Sigmoid colon (tissue), 7 donors: ENCODE data around the gene SSUH2. TPM values are rescaled to one million over a fixed set of nuclear protein-coding genes. Genes with fewer than 3 reads are reported as not detected.

Source experiments
- DNase-seq: peaks from one replicate; pipeline ENCODE4 v3.0.0-alpha.2; 2019
- H3K27ac ChIP-seq, 4 donors: fragments of 200-600 bp; sonication (generic); one replicate each; pipeline ENCODE4 v1.5.1; 2016 to 2019; ENCODE audit warnings: mild to moderate bottlenecking in 1 of 4
- H3K27me3 ChIP-seq, 3 donors: fragments of 200-600 bp; sonication (generic); one replicate each; pipeline ENCODE4 v1.5.1; 2019; ENCODE audit warnings: mild to moderate bottlenecking in 1 of 3
- H3K36me3 ChIP-seq, 4 donors: fragments of 200-600 bp; sonication (generic); one replicate each; pipeline ENCODE4 v1.5.1; 2016 to 2019
- H3K4me1 ChIP-seq, 4 donors: fragments of 200-600 bp; sonication (generic); one replicate each; pipeline ENCODE4 v1.5.1; 2017 to 2019
- H3K4me3 ChIP-seq, 4 donors: fragments of 200-600 bp; sonication (generic); one replicate each; pipeline ENCODE4 v1.5.1; 2017 to 2019; ENCODE audit warnings: mild to moderate bottlenecking in 2 of 4, moderate library complexity in 1 of 4
- H3K9me3 ChIP-seq, 4 donors: fragments of 200-600 bp in 3 of 4; sonication (generic) in 3 of 4; one replicate each; pipeline versions ENCODE4 v1.5.1 to v1.6.1; 2013 to 2019
- CTCF ChIP-seq, 4 experiments: fragments of 450-650 bp in 3 of 4; fragments of 200-600 bp in 1 of 4; IDR thresholded peaks; one replicate each; pipeline ENCODE4 v1.5.1; 2016 to 2019; ENCODE audit warnings: antibody characterized with exemption in 4 of 4, mild to moderate bottlenecking in 3 of 4, moderate library complexity in 2 of 4
- EP300 ChIP-seq, 4 donors: sonication (generic); formaldehyde crosslinking; IDR thresholded peaks; one replicate each; pipeline ENCODE4 v1.6.1; 2017; ENCODE audit warnings: antibody characterized with exemption in 4 of 4
- POLR2A ChIP-seq, 2 donors: fragments of 450-650 bp; IDR thresholded peaks; one replicate each; pipeline ENCODE4 v1.6.1; 2016; ENCODE audit warnings: antibody characterized with exemption in 2 of 2, mild to moderate bottlenecking in 2 of 2, moderate library complexity in 2 of 2
- POLR2AphosphoS5 ChIP-seq, 4 donors: sonication (generic); formaldehyde crosslinking; IDR thresholded peaks; one replicate each; pipeline ENCODE4 v1.6.1; 2017; ENCODE audit warnings: antibody characterized with exemption in 4 of 4
- whole genome bisulfite sequencing, 2 donors: extraction: QIAGEN DNeasy Blood & Tissue Kit; methylation state at CpG; one replicate each; pipeline ENCODE4 v1.1.7; 2013; 5-methylcytosine and 5-hydroxymethylcytosine counted together
- intact Hi-C: fragments of 100-400 bp; cut with DNase I; formaldehyde crosslinking; loops from one replicate; pipeline ENCODE4 v1.15.1; 2023
- polyA plus RNA-seq, 3 donors: library from polyadenylated mRNA; stranded (reverse); fragments of 200-250 nt; gene quantifications; one replicate each; pipeline ENCODE4 v1.2.3, GENCODE V29; 2013
- total RNA-seq, 4 donors: library from RNA; depleted of rRNA; stranded (reverse); fragments of >200 nt; gene quantifications; one replicate each; pipeline ENCODE4 v1.1.0, GENCODE V29; 2016
- donor health status: healthy with polysubstance abuse.
- donor health status: Bipolar disorder and iron deficiency.
- donor health status: healthy.

SSUH2 gene
- total and polyA plus RNA-seq, 7 donors = 0.16 to 4.4 (median 0.95) TPM; not detected in 2

- Histone ChIP-seq H3K4me1 (peaks cover 0 to 17% (median 12%) of the 10 kb centered on the region in 4 donors), H3K27me3 (no peaks in the 10 kb centered on the region), H3K9me3 (no peaks in the 10 kb centered on the region), H3K4me3 (no peak overlapping the region), H3K36me3 (no peaks in the 10 kb centered on the region), H3K27ac (no peak overlapping the region)
- DNase-seq = no peak
- 90 to 91% methylated on average over 16 of the region's 16 CpGs for WGBS, 2 donors
- TF ChIP-seq CTCF (IDR thresholded peaks at IDR 0.05) = no peak
- intact Hi-C loops = no loop called here
These were observed 36.4 kb downstream of the SSUH2 start for GRCh38 chr3:8608041-8608790.

GRCh38 chr3:8607234-8608040 is 37.2 kb downstream of the SSUH2 start:
- H3K36me3 ChIP-seq = no peaks in the 10 kb centered on the region
- WGBS, 2 donors = 72 to 78% methylated on average over 7 of the region's 7 CpGs

DNA sequence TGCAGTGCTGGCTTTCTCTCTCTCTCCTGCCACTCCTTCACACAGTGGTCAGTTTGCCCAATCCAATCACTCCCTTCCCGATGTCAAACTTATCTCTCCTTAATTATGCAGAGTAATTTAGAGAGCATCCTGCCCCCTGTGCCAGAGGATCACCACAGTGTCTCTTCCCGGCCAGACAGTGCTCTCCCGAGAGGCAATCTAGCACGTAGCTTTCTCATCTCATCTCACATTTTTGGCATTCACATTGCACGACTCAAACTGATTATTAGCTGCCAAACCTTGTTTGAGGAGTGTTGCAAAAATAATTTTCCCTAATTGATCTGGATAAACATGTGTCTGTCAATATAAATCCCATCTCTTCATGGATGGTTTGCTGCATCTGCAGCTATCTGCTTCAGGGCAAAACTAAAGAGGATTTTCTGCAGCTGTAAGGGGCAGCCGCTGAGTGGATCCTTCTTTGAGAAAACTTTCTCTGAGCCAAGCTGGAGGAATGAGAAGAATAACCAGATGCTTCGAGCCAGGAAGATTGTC is 37.8 kb downstream of the SSUH2 start:
- Histone ChIP-seq H3K4me1 (peaks cover 0 to 17% (median 12%) of the 10 kb centered on the region in 4 donors), H3K4me3 (no peak overlapping the region), H3K36me3 (no peaks in the 10 kb centered on the region), H3K27ac (no peak overlapping the region), H3K9me3 (no peaks in the 10 kb centered on the region), H3K27me3 (no peaks in the 10 kb centered on the region)
- TF ChIP-seq EP300 (IDR thresholded peaks at IDR 0.05) (no peak), CTCF (IDR thresholded peaks at IDR 0.05) (no peak), POLR2A (IDR thresholded peaks at IDR 0.05) (no peak), POLR2AphosphoS5 (IDR thresholded peaks at IDR 0.05) (no peak)
- 76 to 78% methylated on average over 7 of the region's 7 CpGs for WGBS, 2 donors
- intact Hi-C loops = loop anchor here (1.0 kb wide), 1 partner anchor 164 kb away; no protein-coding TSS in a partner anchor
- DNase-seq = no peak

More at GRCh38 chr3:8607234-8608040, 37.2 kb downstream of the SSUH2 start:
- intact Hi-C loops = loop anchor here (1.0 kb wide), 1 partner anchor 165 kb away; no protein-coding TSS in a partner anchor
- Histone ChIP-seq H3K4me3 (no peak overlapping the region), H3K27ac (no peak overlapping the region), H3K27me3 (no peaks in the 10 kb centered on the region), H3K4me1 (peaks cover 0 to 17% (median 12%) of the 10 kb centered on the region in 4 donors), H3K9me3 (no peaks in the 10 kb centered on the region)
- TF ChIP-seq POLR2AphosphoS5 (IDR thresholded peaks at IDR 0.05) (peak in 2 of 4 donors; percentile 66 to 68), CTCF (IDR thresholded peaks at IDR 0.05) (peak in 3 of 4 experiments; percentile 33 to 37 (median 34)), POLR2A (IDR thresholded peaks at IDR 0.05) (no peak), EP300 (IDR thresholded peaks at IDR 0.05) (no peak)
- no peak for DNase-seq

- no peaks in the 10 kb centered on the region for H3K9me3 ChIP-seq
- H3K27me3 ChIP-seq = no peaks in the 10 kb centered on the region
- no peak overlapping the region for H3K27ac ChIP-seq
- intact Hi-C loops = no loop called here
- H3K4me1 ChIP-seq = peaks cover 0 to 17% (median 12%) of the 10 kb centered on the region in 4 donors
- DNase-seq = no peak
- H3K4me3 ChIP-seq = no peak overlapping the region
- TF ChIP-seq POLR2AphosphoS5 (IDR thresholded peaks at IDR 0.05) (no peak), CTCF (IDR thresholded peaks at IDR 0.05) (no peak), EP300 (IDR thresholded peaks at IDR 0.05) (no peak), POLR2A (IDR thresholded peaks at IDR 0.05) (no peak)
- WGBS, 2 donors = 92 to 93% methylated on average over 3 of the region's 3 CpGs
- H3K36me3 ChIP-seq = no peaks in the 10 kb centered on the region
These were observed 39.6 kb downstream of the SSUH2 start for GRCh38 chr3:8604988-8605387.
